Lung (tissue), 12 donors: ENCODE results near the gene GUCY2F. TPM values are rescaled to one million over a fixed set of nuclear protein-coding genes. Genes with fewer than 3 reads are reported as not detected.

Experiments used
- ATAC-seq: fragments of 200-7000 bp; cut with Tn5 transposase; one replicate; pipeline ENCODE4 v1.9.1; 2020; ENCODE audit warnings: moderate number of reproducible peaks; ENCODE audit not compliant: insufficient read depth, low FRiP score
- DNase-seq, 3 donors: peaks; one replicate each; pipeline ENCODE4 v3.0.0-alpha.2; 2013 to 2017
- H3K27ac ChIP-seq, 2 donors: one replicate each; pipeline ENCODE4 v1.5.1; 2013; ENCODE audit warnings: mild to moderate bottlenecking in 2 of 2, moderate library complexity in 2 of 2, control low read depth in 1 of 2, inconsistent platforms in 1 of 2, low read depth in 1 of 2, low read length in 1 of 2
- H3K27me3 ChIP-seq, 3 donors: one replicate each; pipeline ENCODE4 v1.5.1; 2013; ENCODE audit warnings: low read length in 2 of 3; ENCODE audit not compliant: control insufficient read depth in 3 of 3, insufficient read depth in 3 of 3
- H3K36me3 ChIP-seq, 4 donors: one replicate each; pipeline ENCODE4 v1.5.1; 2013; ENCODE audit warnings: low read length in 4 of 4, mild to moderate bottlenecking in 1 of 4, moderate library complexity in 1 of 4; ENCODE audit not compliant: control insufficient read depth in 4 of 4, insufficient read depth in 4 of 4
- H3K4me1 ChIP-seq, 5 donors: one replicate each; pipeline ENCODE4 v1.5.1; 2013; ENCODE audit warnings: low read length in 5 of 5, mild to moderate bottlenecking in 2 of 5, moderate library complexity in 1 of 5; ENCODE audit not compliant: control insufficient read depth in 5 of 5, insufficient read depth in 5 of 5
- H3K4me3 ChIP-seq: one replicate; pipeline ENCODE4 v1.5.1; 2013; ENCODE audit warnings: mild to moderate bottlenecking, control low read depth, moderate library complexity
- H3K9ac ChIP-seq, 2 donors: one replicate each; pipeline ENCODE4 v1.5.1; 2013; ENCODE audit warnings: low read length in 2 of 2, control low read depth in 1 of 2; ENCODE audit not compliant: insufficient read depth in 1 of 2
- H3K9me3 ChIP-seq, 4 donors: one replicate each; pipeline ENCODE4 v1.5.1; 2013; ENCODE audit warnings: low read length in 3 of 4, mild to moderate bottlenecking in 1 of 4, moderate library complexity in 1 of 4; ENCODE audit not compliant: control insufficient read depth in 4 of 4, insufficient read depth in 3 of 4
- CTCF ChIP-seq: IDR thresholded peaks from 2 replicates; pipeline ENCODE4 v1.5.1; 2012; ENCODE audit warnings: mild to moderate bottlenecking; ENCODE audit errors: control extremely low read depth, extremely low read depth
- WGBS, 2 donors: extraction: QIAGEN DNeasy Blood & Tissue Kit; methylation state at CpG; one replicate each; pipeline ENCODE4 v1.1.7; 2013; 5-methylcytosine and 5-hydroxymethylcytosine counted together
- polyA plus RNA-seq, 2 donors: library from polyadenylated mRNA; stranded (reverse); fragments of 200-250 nt; gene quantifications; one replicate each; pipeline ENCODE4 v1.2.1, GENCODE V29; 2013
- total RNA-seq, 2 donors: library from RNA; depleted of rRNA in 1 of 2; stranded (reverse); fragments of >200 nt in 1 of 2; gene quantifications; one replicate each; pipeline ENCODE4 v1.2.1, GENCODE V29; 2014 to 2021
- donor health status: control.
- donor health status: control.
- donor health status: Bipolar disorder and iron deficiency.
- donor health status: healthy.
- donor health status: DM: yes; HTN: yes; CAD: no.

The GUCY2F gene
- total and polyA plus RNA-seq, 4 donors: 0.03 TPM; not detected in 3

DNA sequence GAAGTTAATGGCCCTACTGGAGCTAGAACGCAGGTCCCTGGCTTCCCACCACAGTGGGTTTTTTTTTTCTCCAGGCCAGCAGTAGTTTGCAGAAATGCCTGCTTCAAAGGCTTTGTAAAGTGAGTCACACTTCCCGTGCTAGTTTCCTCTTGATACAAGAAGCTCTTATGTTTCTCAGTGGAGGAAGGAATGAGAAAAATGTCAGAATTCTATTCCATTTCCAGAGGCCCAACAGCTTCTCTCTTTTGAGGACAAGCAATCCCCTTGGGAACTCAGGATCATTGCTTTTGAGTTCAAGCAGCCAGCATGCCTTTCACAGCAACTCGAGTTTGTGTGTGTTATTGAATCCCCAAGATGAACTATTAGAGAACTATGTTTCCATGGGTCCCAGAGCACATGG lies 134.3 kb downstream of the GUCY2F start:
- DNase-seq: peak in 1 of 3 donors; percentile 25
- Histone ChIP-seq H3K9ac (no peak overlapping the region), H3K4me1 (peaks cover 0 to 19% (median 2%) of the 10 kb centered on the region in 5 donors), H3K9me3 (no peaks in the 10 kb centered on the region), H3K27ac (no peak overlapping the region), H3K4me3 (no peak overlapping the region), H3K27me3 (peaks cover 0 to 23% (median 5%) of the 10 kb centered on the region in 3 donors), H3K36me3 (no peaks in the 10 kb centered on the region)
- no peak for TF ChIP-seq CTCF
- WGBS, 2 donors: 22 to 24% methylated on average over 3 of the region's 3 CpGs
- ATAC-seq: peak; percentile 28

DNA sequence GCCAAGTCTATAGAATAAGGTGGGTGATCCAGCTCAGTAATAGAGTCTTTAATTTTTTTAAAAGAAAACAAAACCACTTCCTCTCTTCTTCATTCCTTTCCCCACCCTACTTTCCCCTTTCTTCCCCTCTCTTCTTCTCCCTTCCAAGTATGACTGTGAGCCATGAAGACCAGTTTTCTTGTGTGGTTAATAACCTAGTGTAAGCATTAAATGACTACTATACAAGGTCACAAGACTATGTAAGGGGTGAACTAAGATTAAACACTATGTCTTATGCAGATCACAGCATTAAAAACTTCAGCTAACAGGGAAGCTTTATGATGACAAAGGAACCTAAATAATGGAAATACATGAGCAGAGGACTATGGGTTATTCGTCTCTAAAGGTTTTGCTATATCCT lies 135.4 kb downstream of the GUCY2F start:
- Histone ChIP-seq H3K36me3 (no peaks in the 10 kb centered on the region), H3K27me3 (peaks cover 0 to 17% (median 5%) of the 10 kb centered on the region in 3 donors), H3K4me3 (no peak overlapping the region), H3K4me1 (peaks cover 0 to 8% (median 0%) of the 10 kb centered on the region in 5 donors), H3K9me3 (peaks cover 0 to 2% (median 0%) of the 10 kb centered on the region in 4 donors), H3K9ac (no peak overlapping the region), H3K27ac (no peak overlapping the region)
- no peak for DNase-seq
- WGBS, 2 donors: 57 to 94% methylated on average over 1 of the region's 1 CpG
- no peak for TF ChIP-seq CTCF
- ATAC-seq: no peak

GRCh38 chrX:109345856-109346255 lies 136.0 kb downstream of the GUCY2F start:
- Histone ChIP-seq H3K4me1 (peaks cover 0 to 3% (median 0%) of the 10 kb centered on the region in 5 donors), H3K27ac (no peak overlapping the region), H3K9ac (no peak overlapping the region), H3K9me3 (peaks cover 0 to 2% (median 0%) of the 10 kb centered on the region in 4 donors), H3K27me3 (peaks cover 0 to 18% (median 5%) of the 10 kb centered on the region in 3 donors), H3K4me3 (no peak overlapping the region), H3K36me3 (no peaks in the 10 kb centered on the region)
- DNase-seq (peak in 1 of 3 donors; percentile 20), ATAC-seq (no peak)
- TF ChIP-seq CTCF: no peak

DNA sequence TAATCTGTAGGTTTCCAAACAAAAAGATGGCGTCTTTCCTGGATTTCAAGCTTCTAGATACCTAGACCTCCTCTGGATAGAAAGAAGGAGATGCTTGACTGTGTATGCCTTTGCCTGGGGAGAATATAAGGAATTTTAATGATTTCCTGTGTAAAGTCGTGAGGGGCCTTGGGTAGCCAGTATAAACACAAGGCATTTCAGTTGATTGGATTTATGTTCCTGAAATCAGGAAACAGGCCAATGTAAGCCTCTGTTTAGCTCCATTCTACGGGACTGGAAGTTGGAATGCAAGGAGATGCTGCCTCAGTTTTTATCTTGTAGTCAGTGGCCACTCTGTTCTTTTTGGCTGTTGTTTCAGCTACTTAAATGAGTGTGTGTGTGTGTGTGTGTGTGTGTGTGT lies 137.2 kb downstream of the GUCY2F start:
- H3K4me1 ChIP-seq: no peaks in the 10 kb centered on the region
- no peak overlapping the region for H3K27ac ChIP-seq
- 47 to 50% methylated on average over 3 of the region's 3 CpGs for WGBS, 2 donors
- H3K4me3 ChIP-seq: no peak overlapping the region
- peaks cover 0 to 2% (median 0%) of the 10 kb centered on the region in 4 donors for H3K9me3 ChIP-seq
- peaks cover 0 to 17% (median 5%) of the 10 kb centered on the region in 3 donors for H3K27me3 ChIP-seq
- no peaks in the 10 kb centered on the region for H3K36me3 ChIP-seq
- DNase-seq (no peak), ATAC-seq (no peak)
- TF ChIP-seq CTCF: no peak
- no peak overlapping the region for H3K9ac ChIP-seq
